Osteoblast (primary cell): Measurements from ENCODE around the gene CRIM1. TPM values are rescaled to one million over a fixed set of nuclear protein-coding genes. Genes with fewer than 3 reads are reported as not detected.
"Not testable (repeated sequence)": the region's sequence is repeated elsewhere in the genome, so short reads cannot be mapped to it uniquely, and the experiment has no call there.

Source experiments
- DNase-seq: peaks from one replicate; pipeline ENCODE4 v3.0.0; 2011; ENCODE audit warnings: low spot score, mixed read lengths; ENCODE audit not compliant: insufficient read length; ENCODE audit errors: missing footprints
- H2AFZ ChIP-seq: 2 replicates; pipeline ENCODE4 v1.6.0; 2011; ENCODE audit warnings: mild to moderate bottlenecking, low read length
- H3K27ac ChIP-seq: 2 replicates; pipeline ENCODE4 v1.5.1; 2011; ENCODE audit warnings: mild to moderate bottlenecking, low read depth, low read length, moderate library complexity
- H3K27me3 ChIP-seq: 2 replicates; pipeline ENCODE4 v1.6.0; 2012; ENCODE audit warnings: mild to moderate bottlenecking, control low read depth, inconsistent platforms, low read length, moderate library complexity; ENCODE audit not compliant: insufficient read depth
- H3K36me3 ChIP-seq: 2 replicates; pipeline ENCODE4 v1.5.1; 2011; ENCODE audit warnings: mild to moderate bottlenecking, low read length, control low read depth, moderate library complexity; ENCODE audit not compliant: insufficient read depth
- H3K4me1 ChIP-seq: 2 replicates; pipeline ENCODE4 v1.5.1; 2011; ENCODE audit warnings: mild to moderate bottlenecking, low read length, control low read depth, moderate library complexity; ENCODE audit not compliant: insufficient read depth
- H3K4me2 ChIP-seq: 2 replicates; pipeline ENCODE4 v1.6.0; 2011; ENCODE audit warnings: mild to moderate bottlenecking, low read length; ENCODE audit not compliant: insufficient read depth
- H3K4me3 ChIP-seq: fragments of 200-600 bp; sonication (generic); 3 replicates; pipeline ENCODE4 v1.5.1; 2012; ENCODE audit warnings: mild to moderate bottlenecking, low read length, inconsistent platforms; ENCODE audit not compliant: insufficient read depth
- H3K79me2 ChIP-seq: 2 replicates; pipeline ENCODE4 v1.6.0; 2012; ENCODE audit warnings: mild to moderate bottlenecking, low read length, control low read depth, inconsistent platforms; ENCODE audit not compliant: insufficient read depth
- H3K9me3 ChIP-seq: 2 replicates; pipeline ENCODE4 v1.5.1; 2011; ENCODE audit warnings: low read depth, low read length, control low read depth
- H4K20me1 ChIP-seq: 2 replicates; pipeline ENCODE4 v1.6.0; 2012; ENCODE audit warnings: mild to moderate bottlenecking, low read length, control low read depth; ENCODE audit not compliant: insufficient read depth
- CTCF ChIP-seq: IDR thresholded peaks from 2 replicates; pipeline ENCODE4 v1.5.1; 2011; ENCODE audit warnings: mild to moderate bottlenecking, low read depth, low read length, moderate library complexity; ENCODE audit errors: extremely low read depth
- total RNA-seq: library from RNA; depleted of rRNA; stranded (reverse); fragments of >200 nt; gene quantifications from 2 replicates; pipeline ENCODE4 v1.2.3, GENCODE V29; 2012

CRIM1 gene
- total RNA-seq: 321 and 362 TPM in 2 replicates

- Histone ChIP-seq H2AFZ (peak within 1 kb of the TSS; percentile 75), H3K4me1 (peaks cover 53% of the 10 kb centered on the region), H3K4me2 (peak within 1 kb of the TSS; percentile 90), H3K36me3 (peaks cover 15% of the 10 kb centered on the region), H3K27me3 (no peaks in the 10 kb centered on the region), H3K79me2 (peaks cover 70% of the 10 kb centered on the region), H3K9me3 (no peaks in the 10 kb centered on the region), H4K20me1 (peaks cover 39% of the 10 kb centered on the region), H3K4me3 (peak within 1 kb of the TSS; percentile 96), H3K27ac (peak within 1 kb of the TSS; percentile 94)
- TF ChIP-seq CTCF: no peak
- DNase-seq: peak; percentile 97
These were observed at the start of gene CRIM1 for GRCh38 chr2:36355151-36355889. CRIM1 (plus strand) TSS chr2:36355778; CDS start chr2:36356293, 515 bp downstream.

- TF ChIP-seq CTCF: no peak
- no peak overlapping the region for H3K27ac ChIP-seq
- H4K20me1 ChIP-seq: no peaks in the 10 kb centered on the region
- no peak overlapping the region for H3K4me3 ChIP-seq
- H2AFZ ChIP-seq: no peak overlapping the region
- H3K27me3 ChIP-seq: no peaks in the 10 kb centered on the region
- H3K9me3 ChIP-seq: no peaks in the 10 kb centered on the region
- H3K4me2 ChIP-seq: no peak overlapping the region
- DNase-seq: no peak
- no peaks in the 10 kb centered on the region for H3K36me3 ChIP-seq
- no peaks in the 10 kb centered on the region for H3K4me1 ChIP-seq
- no peaks in the 10 kb centered on the region for H3K79me2 ChIP-seq
These were observed 48.1 kb upstream of the CRIM1 start for GRCh38 chr2:36307441-36307840.

GRCh38 chr2:36310444-36310843 lies 45.1 kb upstream of the CRIM1 start:
- H4K20me1 ChIP-seq, H3K36me3 ChIP-seq, H2AFZ ChIP-seq, H3K27me3 ChIP-seq, H3K4me3 ChIP-seq, H3K4me2 ChIP-seq, H3K27ac ChIP-seq, H3K79me2 ChIP-seq, DNase-seq, H3K4me1 ChIP-seq, H3K9me3 ChIP-seq: not testable (repeated sequence)

GRCh38 chr2:36318547-36318946 lies 37.0 kb upstream of the CRIM1 start:
- no peak overlapping the region for H2AFZ ChIP-seq

More at GRCh38 chr2:36318547-36318946, 37.0 kb upstream of the CRIM1 start:
- no peak overlapping the region for H3K27ac ChIP-seq
- H3K4me2 ChIP-seq: no peak overlapping the region
- H3K9me3 ChIP-seq: no peaks in the 10 kb centered on the region
- TF ChIP-seq CTCF: peak; percentile 35
- no peak overlapping the region for H3K4me3 ChIP-seq
- H3K27me3 ChIP-seq: peaks cover 14% of the 10 kb centered on the region
- H4K20me1 ChIP-seq: no peaks in the 10 kb centered on the region
- peak; percentile 27 for DNase-seq
- no peaks in the 10 kb centered on the region for H3K4me1 ChIP-seq
- H3K79me2 ChIP-seq: no peaks in the 10 kb centered on the region
- H3K36me3 ChIP-seq: no peaks in the 10 kb centered on the region
